Naive thymus-derived CD8-positive, alpha-beta T cell (primary cell): ENCODE data around the gene THG1L. TPM values are rescaled to one million over a fixed set of nuclear protein-coding genes. Genes with fewer than 3 reads are reported as not detected.

ENCODE experiments used
- ATAC-seq, 2 donors: fragments of 150-1000 bp; cut with Tn5 transposase in 1 of 2; sonication (Bioruptor Pico), chemical (Tn5 transposase) in 1 of 2; 1 replicate in 1 of 2; 2 replicates in 1 of 2; pipeline ENCODE4 v1.10.0; 2021; ENCODE audit warnings: mild to moderate bottlenecking in 2 of 2, moderate library complexity in 2 of 2
- POLR2A ChIA-PET: fragments of 350-600 bp; sonication (Branson Sonifier 250); formaldehyde crosslinking; loops from one replicate; lab custom pipeline; 2021; ENCODE audit warnings: antibody characterized with exemption; lab: Charles Lee
- DNase-seq, 10 donors: peaks; one replicate each; pipeline versions ENCODE4 v3.0.0 to v3.0.0-alpha.2; 2020 to 2022
- H3K27ac Mint-ChIP-seq, 10 donors: one replicate each; pipeline ENCODE4 v1.8.0; 2020 to 2022; ENCODE audit warnings: mild to moderate bottlenecking in 10 of 10, mixed read lengths in 10 of 10, moderate library complexity in 4 of 10, inconsistent platforms in 1 of 10
- H3K27me3 Mint-ChIP-seq, 5 donors: one replicate each; pipeline ENCODE4 v1.8.0; 2021 to 2022; ENCODE audit warnings: mixed read lengths in 5 of 5
- H3K36me3 Mint-ChIP-seq, 3 donors: one replicate each; pipeline ENCODE4 v1.8.0; 2020 to 2022; ENCODE audit warnings: mixed read lengths in 3 of 3, mild to moderate bottlenecking in 2 of 3, inconsistent platforms in 1 of 3
- H3K4me1 Mint-ChIP-seq, 4 donors: one replicate each; pipeline ENCODE4 v1.8.0; 2021 to 2022; ENCODE audit warnings: mixed read lengths in 4 of 4
- H3K4me3 Mint-ChIP-seq, 10 donors: one replicate each; pipeline ENCODE4 v1.8.0; 2020 to 2022; ENCODE audit warnings: mild to moderate bottlenecking in 10 of 10, mixed read lengths in 10 of 10, moderate library complexity in 6 of 10, inconsistent platforms in 1 of 10
- H3K9me3 Mint-ChIP-seq, 9 donors: one replicate each; pipeline ENCODE4 v1.8.0; 2020 to 2022; ENCODE audit warnings: mixed read lengths in 9 of 9, mild to moderate bottlenecking in 3 of 9, inconsistent platforms in 1 of 9, moderate library complexity in 1 of 9
- polyA plus RNA-seq, 3 donors: library from polyadenylated mRNA; unstranded; fragments of 300-500 nt; fragmentation: Illumina TruSeq; gene quantifications; one replicate each; pipeline ENCODE4 v1.2.3, GENCODE V29; 2021
- total RNA-seq, 8 experiments: library from RNA in 2 of 8; stranded (reverse) in 2 of 8; gene quantifications; one replicate each; pipeline ENCODE4 v1.2.3 and lab custom pipeline; 2021 to 2026

THG1L gene
- total and polyA plus RNA-seq, 5 experiments from 2014 or later, result 6.3 to 13.4 (median 9.0) TPM

DNA sequence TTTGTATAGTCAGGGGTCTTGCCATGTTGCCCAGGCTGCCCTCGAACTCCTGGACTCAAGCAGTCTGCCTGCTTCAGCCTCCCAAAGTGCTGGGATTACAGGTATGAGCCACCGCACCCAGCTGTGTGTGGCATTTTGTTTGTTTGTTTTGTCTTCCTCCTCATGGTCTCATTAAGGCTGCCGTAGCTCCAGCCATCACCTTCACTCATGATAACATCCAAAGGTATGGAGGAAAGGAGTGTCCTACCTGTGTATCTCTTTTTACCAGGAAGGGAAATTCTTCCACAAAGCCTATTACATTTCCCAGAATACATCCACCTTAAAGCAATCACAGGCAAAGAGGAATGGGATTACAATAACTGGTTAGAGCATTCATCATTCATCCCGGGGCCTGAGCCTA is 39.4 kb downstream of the THG1L start:
- Mint-ChIP-seq H3K27ac (no peak overlapping the region), H3K4me1 (no peaks in the 10 kb centered on the region), H3K9me3 (no peaks in the 10 kb centered on the region), H3K4me3 (no peak overlapping the region), H3K27me3 (peaks cover 0 to 4% (median 1%) of the 10 kb centered on the region in 5 donors), H3K36me3 (no peaks in the 10 kb centered on the region)
- POLR2A ChIA-PET, result no interaction called here
- ATAC-seq (no peak), DNase-seq (no peak)

DNA sequence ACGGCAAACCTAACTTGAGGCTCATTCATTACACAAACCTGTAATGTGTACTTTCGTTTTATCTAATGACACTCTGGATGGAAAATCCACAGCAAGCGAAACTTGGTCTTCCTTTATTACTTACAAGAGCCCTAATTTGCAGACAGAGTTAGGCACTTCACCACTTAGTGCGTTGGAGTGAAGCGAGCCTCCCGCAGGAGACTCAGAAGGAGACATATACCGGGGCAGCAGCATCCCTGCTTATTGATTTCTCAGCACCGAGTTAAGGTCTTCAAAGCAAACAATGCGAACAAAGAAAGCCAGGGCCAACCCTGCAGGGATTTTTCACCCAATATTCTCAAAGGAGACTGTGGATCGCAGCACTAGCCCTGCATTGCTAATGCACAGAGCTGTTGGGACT is 40.9 kb downstream of the THG1L start:
- no peak overlapping the region for H3K27ac Mint-ChIP-seq

DNA sequence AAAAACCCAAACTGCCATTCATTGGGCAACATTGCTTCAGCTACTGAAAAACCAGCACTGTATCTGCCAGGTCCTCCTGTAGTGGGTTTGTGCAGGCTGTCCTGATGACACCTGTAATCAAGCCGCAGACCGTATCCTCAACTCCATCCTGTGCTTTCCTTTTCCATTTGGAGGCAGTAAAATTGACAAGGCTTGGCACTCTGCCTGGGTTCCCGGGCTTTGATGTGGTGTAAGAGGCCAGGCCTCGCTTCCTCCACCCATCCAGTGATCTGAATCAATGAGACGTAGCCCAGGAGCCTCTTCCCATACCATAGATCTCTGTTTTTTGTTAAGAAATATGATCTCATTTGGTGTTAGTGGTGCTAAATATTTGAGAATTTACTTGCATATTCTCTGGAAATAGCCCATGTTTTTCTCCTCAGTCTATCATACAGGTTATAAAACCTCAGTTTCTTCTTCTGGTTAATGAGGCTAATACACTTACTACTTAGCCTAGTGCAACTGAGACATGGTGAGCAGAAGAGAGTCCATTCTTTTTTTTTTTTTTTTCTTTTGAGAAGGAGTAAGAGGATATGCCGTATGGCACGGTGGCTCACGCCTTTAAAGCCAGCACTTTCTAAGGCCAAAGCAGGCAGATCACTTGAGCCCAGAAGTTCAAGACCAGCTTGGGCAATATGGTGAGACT is 47.0 kb downstream of the THG1L start:
- Mint-ChIP-seq H3K9me3 (no peaks in the 10 kb centered on the region), H3K27ac (no peak overlapping the region), H3K36me3 (no peaks in the 10 kb centered on the region), H3K4me3 (no peak overlapping the region), H3K4me1 (peaks cover 0 to 6% (median 2%) of the 10 kb centered on the region in 4 donors), H3K27me3 (peaks cover 0 to 4% (median 0%) of the 10 kb centered on the region in 5 donors)
- ATAC-seq, result no peak
- no peak for DNase-seq
- POLR2A ChIA-PET, result no interaction called here

More for the DNA sequence above, 40.9 kb downstream of the THG1L start:
- DNase-seq (no peak), ATAC-seq (no peak)
- peaks cover 0 to 4% (median 1%) of the 10 kb centered on the region in 5 donors for H3K27me3 Mint-ChIP-seq
- no peaks in the 10 kb centered on the region for H3K36me3 Mint-ChIP-seq
- H3K4me3 Mint-ChIP-seq, result no peak overlapping the region
- no peaks in the 10 kb centered on the region for H3K9me3 Mint-ChIP-seq
- POLR2A ChIA-PET, result no interaction called here
- H3K4me1 Mint-ChIP-seq, result no peaks in the 10 kb centered on the region

DNA sequence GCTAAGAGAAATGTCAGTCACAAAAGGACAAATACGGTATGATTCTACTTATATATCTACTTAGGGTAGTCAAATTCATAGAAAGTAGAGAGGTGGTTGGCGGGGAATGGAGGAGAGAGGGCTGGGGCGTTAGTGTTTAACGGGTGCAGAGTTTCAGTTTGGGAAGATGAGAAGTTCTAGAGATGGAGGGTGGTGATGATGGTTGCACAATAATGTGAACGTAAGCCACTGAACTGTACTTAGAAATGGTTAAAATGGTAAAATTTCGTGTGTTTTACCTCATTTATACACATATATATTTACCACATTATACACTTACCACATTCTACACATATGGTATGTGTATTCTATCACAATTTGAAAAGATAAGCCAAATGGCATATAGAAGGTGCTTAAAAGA is 48.0 kb downstream of the THG1L start:
- peaks cover 0 to 6% (median 2%) of the 10 kb centered on the region in 4 donors for H3K4me1 Mint-ChIP-seq

DNA sequence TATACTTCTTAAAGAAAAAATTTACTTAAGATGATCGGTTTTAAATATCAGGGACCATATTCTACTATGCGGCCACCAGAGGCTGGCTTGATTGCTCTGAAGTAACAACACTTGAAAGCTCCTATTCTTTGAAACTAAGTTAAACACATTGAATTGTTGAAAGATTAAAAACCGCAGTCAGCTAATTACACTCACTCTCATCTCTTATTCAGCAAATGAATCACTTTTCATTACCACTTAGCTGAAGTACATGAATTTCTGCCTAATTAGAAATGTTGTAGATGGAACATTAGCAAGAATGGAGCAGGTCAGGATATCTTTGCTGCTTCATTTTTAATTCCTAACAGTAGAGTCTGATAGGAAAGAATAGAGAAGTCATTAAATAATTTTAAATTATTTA is 54.6 kb downstream of the THG1L start:
- Mint-ChIP-seq H3K27ac (peak overlapping the region in 1 of 10 donors; percentile 40), H3K4me3 (no peak overlapping the region), H3K27me3 (no peaks in the 10 kb centered on the region), H3K36me3 (peaks cover 0 to 52% (median 10%) of the 10 kb centered on the region in 3 donors), H3K4me1 (no peaks in the 10 kb centered on the region), H3K9me3 (no peaks in the 10 kb centered on the region)
- POLR2A ChIA-PET, result no interaction called here
- DNase-seq, result no peak
- ATAC-seq, result no peak

More for the DNA sequence above, 48.0 kb downstream of the THG1L start:
- H3K4me3 Mint-ChIP-seq, result no peak overlapping the region
- no peaks in the 10 kb centered on the region for H3K9me3 Mint-ChIP-seq
- peaks cover 0 to 2% (median 0%) of the 10 kb centered on the region in 5 donors for H3K27me3 Mint-ChIP-seq
- ATAC-seq, result no peak
- POLR2A ChIA-PET, result interaction anchor here (0.7 kb wide), 1 partner anchor 13 kb away, joined by 4 read pairs; no protein-coding TSS in a partner anchor
- no peaks in the 10 kb centered on the region for H3K36me3 Mint-ChIP-seq
- H3K27ac Mint-ChIP-seq, result no peak overlapping the region
- DNase-seq, result no peak

Other genes with a start within 250 kb of the THG1L start
- gene ADAM19, start 155.6 kb upstream of the THG1L start, total RNA-seq, result 1 to 10 TPM; 3.6 TPM
- under 1 TPM in 2 of 3 donors, not detected in 1; 0.08 to 0.14 TPM for gene ADAM19, start 155.6 kb upstream of the THG1L start, polyA plus RNA-seq
- gene SOX30, start 79.0 kb upstream of the THG1L start, total RNA-seq, result under 1 TPM; 0.14 to 0.44 TPM
- under 1 TPM; 0.07 to 0.16 (median 0.12) TPM for gene SOX30, start 79.0 kb upstream of the THG1L start, polyA plus RNA-seq
- gene C5orf52, start 59.9 kb upstream of the THG1L start, total RNA-seq, result not detected
- not detected for gene C5orf52, start 59.9 kb upstream of the THG1L start, polyA plus RNA-seq
- gene LSM11, start 12.3 kb downstream of the THG1L start, total RNA-seq, result 1 to 10 TPM; 5.1 to 5.2 TPM
- under 1 TPM; 0.36 to 0.64 (median 0.42) TPM for gene LSM11, start 12.3 kb downstream of the THG1L start, polyA plus RNA-seq
- gene CLINT1, start 127.7 kb downstream of the THG1L start, total RNA-seq, result 10 to 100 TPM; 65.7 to 68.7 TPM
- gene CLINT1, start 127.7 kb downstream of the THG1L start, polyA plus RNA-seq, result 10 to 100 TPM; 64.7 to 75.5 (median 65.0) TPM